BLaER1 treated with 17β-estradiol and CSF1 and Interleukin-3, amounts not matched to agents 10 nM and 100 nM (cell line): ENCODE results near the gene PMS2.
"Not testable (repeated sequence)": the region's sequence is repeated elsewhere in the genome, so short reads cannot be mapped to it uniquely, and the experiment has no call there.

Experiments used
- H3K27ac ChIP-seq, 11 experiments: shearing (Covaris generic); formaldehyde crosslinking; 2 replicates each; pipeline ENCODE4 v1.8.1; 2022
- H3K27me3 ChIP-seq, 11 experiments: shearing (Covaris generic); formaldehyde crosslinking; 2 replicates each; pipeline ENCODE4 v1.8.1; 2022
- H3K36me3 ChIP-seq, 11 experiments: shearing (Covaris generic); formaldehyde crosslinking; 2 replicates each; pipeline ENCODE4 v1.8.1; 2022
- H3K4me1 ChIP-seq, 10 experiments: shearing (Covaris generic); formaldehyde crosslinking; 2 replicates each; pipeline ENCODE4 v1.8.1; 2022
- H3K4me2 ChIP-seq, 11 experiments: shearing (Covaris generic); formaldehyde crosslinking; 2 replicates each; pipeline ENCODE4 v1.8.1; 2022
- H3K4me3 ChIP-seq, 10 experiments: shearing (Covaris generic); formaldehyde crosslinking; 2 replicates each; pipeline ENCODE4 v1.8.1; 2022
- H3K9ac ChIP-seq, 11 experiments: shearing (Covaris generic); formaldehyde crosslinking; 2 replicates each; pipeline ENCODE4 v1.8.1; 2022
- H3K9me3 ChIP-seq, 11 experiments: shearing (Covaris generic); formaldehyde crosslinking; replicated peaks in 1 of 11; 2 replicates each; pipeline ENCODE4 v1.8.1; 2022
- H4K20me1 ChIP-seq, 11 experiments: shearing (Covaris generic); formaldehyde crosslinking; 2 replicates each; pipeline ENCODE4 v1.8.1; 2022
- Cebpa-rat ChIP-seq, 11 experiments: shearing (Covaris generic); IDR thresholded peaks; 2 replicates each; pipeline ENCODE4 v1.8.1; 2022

Gene PMS2, protein sequence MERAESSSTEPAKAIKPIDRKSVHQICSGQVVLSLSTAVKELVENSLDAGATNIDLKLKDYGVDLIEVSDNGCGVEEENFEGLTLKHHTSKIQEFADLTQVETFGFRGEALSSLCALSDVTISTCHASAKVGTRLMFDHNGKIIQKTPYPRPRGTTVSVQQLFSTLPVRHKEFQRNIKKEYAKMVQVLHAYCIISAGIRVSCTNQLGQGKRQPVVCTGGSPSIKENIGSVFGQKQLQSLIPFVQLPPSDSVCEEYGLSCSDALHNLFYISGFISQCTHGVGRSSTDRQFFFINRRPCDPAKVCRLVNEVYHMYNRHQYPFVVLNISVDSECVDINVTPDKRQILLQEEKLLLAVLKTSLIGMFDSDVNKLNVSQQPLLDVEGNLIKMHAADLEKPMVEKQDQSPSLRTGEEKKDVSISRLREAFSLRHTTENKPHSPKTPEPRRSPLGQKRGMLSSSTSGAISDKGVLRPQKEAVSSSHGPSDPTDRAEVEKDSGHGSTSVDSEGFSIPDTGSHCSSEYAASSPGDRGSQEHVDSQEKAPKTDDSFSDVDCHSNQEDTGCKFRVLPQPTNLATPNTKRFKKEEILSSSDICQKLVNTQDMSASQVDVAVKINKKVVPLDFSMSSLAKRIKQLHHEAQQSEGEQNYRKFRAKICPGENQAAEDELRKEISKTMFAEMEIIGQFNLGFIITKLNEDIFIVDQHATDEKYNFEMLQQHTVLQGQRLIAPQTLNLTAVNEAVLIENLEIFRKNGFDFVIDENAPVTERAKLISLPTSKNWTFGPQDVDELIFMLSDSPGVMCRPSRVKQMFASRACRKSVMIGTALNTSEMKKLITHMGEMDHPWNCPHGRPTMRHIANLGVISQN

DNA sequence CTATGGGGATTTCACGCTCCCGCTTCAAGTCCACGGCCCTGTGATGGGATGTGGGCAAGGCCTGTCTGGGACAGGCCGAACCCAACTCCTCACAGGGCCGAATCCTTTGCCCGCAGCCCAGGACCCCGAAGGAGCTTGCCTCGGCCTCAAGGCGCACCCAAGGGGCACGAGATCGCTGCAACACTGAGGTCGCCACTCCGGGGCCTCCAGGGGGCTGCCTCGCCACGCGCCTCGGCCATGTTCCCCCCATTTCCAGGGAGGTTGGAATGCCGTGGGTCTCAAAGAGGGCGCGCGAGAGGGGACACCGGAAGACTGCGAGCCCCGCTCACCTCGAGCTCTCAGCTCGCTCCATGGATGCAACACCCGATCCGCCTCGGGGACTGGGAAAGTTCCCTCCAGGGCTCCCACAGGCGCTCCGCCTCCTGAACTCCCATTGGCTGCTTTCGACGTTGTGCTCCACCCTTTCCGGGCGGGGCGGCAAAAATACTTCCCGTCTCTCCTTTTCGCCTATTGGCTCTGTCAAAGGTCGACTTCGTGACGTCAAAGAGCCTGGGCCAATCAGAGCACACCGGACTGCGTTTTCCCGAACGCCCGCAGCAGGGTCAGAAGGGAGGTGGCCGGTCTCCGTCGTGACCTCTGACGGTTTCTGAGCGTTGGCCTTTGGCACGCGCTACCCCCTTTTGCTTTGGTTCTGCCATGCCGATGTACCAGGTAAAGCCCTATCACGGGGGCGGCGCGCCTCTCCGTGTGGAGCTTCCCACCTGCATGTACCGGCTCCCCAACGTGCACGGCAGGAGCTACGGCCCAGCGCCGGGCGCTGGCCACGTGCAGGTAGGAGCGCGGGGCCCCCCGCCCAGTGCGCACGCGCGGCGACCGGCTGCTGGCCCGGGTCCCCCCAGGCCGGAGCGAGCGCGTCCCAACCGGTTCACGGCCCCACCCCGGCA lies at the start of gene PMS2, which contains the start of gene AIMP2:
TSS of gene PMS2 (minus strand) at position 382 of the 944 bp plus-strand sequence. CDS start at position 352, 30 bp downstream.
TSS of gene AIMP2 (plus strand) at position 605 of the 944 bp plus-strand sequence. CDS start at position 697, 92 bp downstream.
- peak within 1 kb of the TSS; percentile 73 to 94 (median 82) for H3K4me3 ChIP-seq
- H3K36me3 ChIP-seq, result peaks cover 13 to 54% (median 41%) of the 10 kb centered on the region in 11 experiments
- H3K27ac ChIP-seq, result peak within 1 kb of the TSS; percentile 69 to 94 (median 88)
- TF ChIP-seq Cebpa-rat (IDR thresholded peaks at IDR 0.05), result no peak
- H4K20me1 ChIP-seq, result peaks cover 0 to 35% (median 7%) of the 10 kb centered on the region in 11 experiments; a peak in 9 of 22 replicates
- H3K4me1 ChIP-seq, result peaks cover 26 to 49% (median 38%) of the 10 kb centered on the region in 10 experiments
- H3K27me3 ChIP-seq, result no peaks in the 10 kb centered on the region
- H3K9ac ChIP-seq, result peak within 1 kb of the TSS; percentile 85 to 95 (median 90)
- H3K9me3 ChIP-seq, result no peaks in the 10 kb centered on the region
- H3K4me2 ChIP-seq, result peak within 1 kb of the TSS; percentile 83 to 97 (median 92)

GRCh38 chr7:6057316-6058129 lies 48.7 kb upstream of the PMS2 start:
- peak overlapping the region; percentile 74 to 95 (median 88) for H3K4me2 ChIP-seq
- H3K27me3 ChIP-seq, result no peaks in the 10 kb centered on the region
- H3K9me3 ChIP-seq, result no peaks in the 10 kb centered on the region
- peak overlapping the region in 9 of 11 experiments; percentile 83 to 92 (median 88); a peak in 13 of 22 replicates for H3K27ac ChIP-seq
- H3K36me3 ChIP-seq, result peaks cover 27 to 37% (median 31%) of the 10 kb centered on the region in 11 experiments
- H3K4me1 ChIP-seq, result peaks cover 16 to 21% (median 18%) of the 10 kb centered on the region in 10 experiments
- peak overlapping the region; percentile 82 to 96 (median 91) for H3K9ac ChIP-seq
- H4K20me1 ChIP-seq, result peaks cover 5 to 45% (median 34%) of the 10 kb centered on the region in 11 experiments; a peak in 17 of 22 replicates
- H3K4me3 ChIP-seq, result peak overlapping the region; percentile 77 to 97 (median 86)
- TF ChIP-seq Cebpa-rat (IDR thresholded peaks at IDR 0.05), result no peak

DNA sequence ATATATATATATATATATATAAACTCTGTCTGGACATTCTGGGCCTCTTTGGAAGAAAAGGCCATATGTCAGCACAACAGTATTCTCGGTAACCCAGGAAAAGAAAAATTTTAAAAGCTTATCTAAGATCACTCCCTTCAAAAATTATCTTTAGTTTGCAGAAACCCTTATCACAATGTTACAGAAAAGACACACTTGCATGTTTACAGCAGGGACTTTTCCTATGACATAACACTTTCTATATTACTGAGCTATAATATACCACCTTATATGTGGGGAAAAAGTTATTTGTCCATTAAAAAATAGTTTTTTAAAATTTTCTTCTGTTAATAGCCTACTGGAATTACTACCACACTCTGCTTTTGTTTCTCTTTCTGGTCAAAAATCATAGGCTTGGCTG lies 47.8 kb upstream of the PMS2 start:
- H3K9me3 ChIP-seq, result no peaks in the 10 kb centered on the region
- peaks cover 35 to 45% (median 40%) of the 10 kb centered on the region in 11 experiments for H3K36me3 ChIP-seq
- no peaks in the 10 kb centered on the region for H3K27me3 ChIP-seq
- TF ChIP-seq Cebpa-rat (IDR thresholded peaks at IDR 0.05), result no peak
- H3K9ac ChIP-seq, result peak overlapping the region in 6 of 11 experiments; percentile 39 to 94 (median 90); a peak in 7 of 22 replicates
- peaks cover 16 to 21% (median 18%) of the 10 kb centered on the region in 10 experiments for H3K4me1 ChIP-seq
- peaks cover 5 to 46% (median 34%) of the 10 kb centered on the region in 11 experiments; a peak in 17 of 22 replicates for H4K20me1 ChIP-seq
- peak overlapping the region in 1 of 10 experiments; percentile 86; a peak in 1 of 20 replicates for H3K4me3 ChIP-seq
- no peak overlapping the region for H3K27ac ChIP-seq
- peak overlapping the region; percentile 74 to 95 (median 88); a peak in 21 of 22 replicates for H3K4me2 ChIP-seq

GRCh38 chr7:6051185-6051584 lies 42.3 kb upstream of the PMS2 start:
- Histone ChIP-seq H3K36me3 (peaks cover 80 to 99% (median 92%) of the 10 kb centered on the region in 11 experiments), H3K9ac (peak overlapping the region in 1 of 11 experiments; percentile 0; a peak in 1 of 22 replicates), H4K20me1 (peaks cover 5 to 40% (median 17%) of the 10 kb centered on the region in 11 experiments; a peak in 17 of 22 replicates)
- H3K27ac ChIP-seq, H3K4me1 ChIP-seq, H3K4me3 ChIP-seq, H3K27me3 ChIP-seq, H3K9me3 ChIP-seq, H3K4me2 ChIP-seq: not testable (repeated sequence)

- Histone ChIP-seq H3K9me3 (no peaks in the 10 kb centered on the region), H3K9ac (no peak overlapping the region), H3K4me2 (no peak overlapping the region), H3K27ac (no peak overlapping the region), H3K36me3 (peaks cover 89 to 100% (median 98%) of the 10 kb centered on the region in 11 experiments), H3K27me3 (no peaks in the 10 kb centered on the region), H3K4me3 (no peak overlapping the region), H4K20me1 (peaks cover under 1 to 26% (median 6%) of the 10 kb centered on the region in 11 experiments; a peak in 16 of 22 replicates), H3K4me1 (0 out of 20 replicates have a peak, but pooled peaks cover 0 to 7% (median 0%) of the 10 kb centered on the region in 10 experiments)
- no peak for TF ChIP-seq Cebpa-rat (IDR thresholded peaks at IDR 0.05)
These were observed 40.9 kb upstream of the PMS2 start for GRCh38 chr7:6049780-6050179.

DNA sequence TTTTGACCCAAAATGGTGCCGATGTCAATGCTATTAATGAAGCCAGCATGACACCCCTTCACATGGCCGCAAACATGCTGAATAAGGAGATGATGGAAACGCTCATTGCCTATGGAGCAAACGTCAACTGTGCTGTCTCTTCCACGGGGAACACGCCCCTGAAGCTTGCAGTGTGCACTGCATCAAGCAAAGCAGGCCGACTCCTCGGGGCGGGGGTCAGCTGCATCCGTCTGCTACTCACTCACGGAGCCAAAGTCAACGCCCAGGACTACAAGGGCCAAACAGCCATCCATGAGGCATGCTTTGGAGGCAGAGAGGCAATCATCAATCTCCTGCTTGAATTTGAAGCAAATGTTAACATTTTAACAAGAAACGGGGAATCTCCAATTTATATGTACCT lies 26.8 kb upstream of the PMS2 start:
- no peak overlapping the region for H3K9ac ChIP-seq
- H3K36me3 ChIP-seq, result peaks cover 94 to 100% (median 100%) of the 10 kb centered on the region in 11 experiments
- H3K4me2 ChIP-seq, result no peak overlapping the region
- H3K4me3 ChIP-seq, result no peak overlapping the region
- H3K9me3 ChIP-seq, result no peaks in the 10 kb centered on the region
- no peak overlapping the region for H3K27ac ChIP-seq
- peaks cover 0 to 39% (median 3%) of the 10 kb centered on the region in 11 experiments; a peak in 9 of 22 replicates for H4K20me1 ChIP-seq
- TF ChIP-seq Cebpa-rat (IDR thresholded peaks at IDR 0.05), result no peak
- no peaks in the 10 kb centered on the region for H3K4me1 ChIP-seq
- no peaks in the 10 kb centered on the region for H3K27me3 ChIP-seq

DNA sequence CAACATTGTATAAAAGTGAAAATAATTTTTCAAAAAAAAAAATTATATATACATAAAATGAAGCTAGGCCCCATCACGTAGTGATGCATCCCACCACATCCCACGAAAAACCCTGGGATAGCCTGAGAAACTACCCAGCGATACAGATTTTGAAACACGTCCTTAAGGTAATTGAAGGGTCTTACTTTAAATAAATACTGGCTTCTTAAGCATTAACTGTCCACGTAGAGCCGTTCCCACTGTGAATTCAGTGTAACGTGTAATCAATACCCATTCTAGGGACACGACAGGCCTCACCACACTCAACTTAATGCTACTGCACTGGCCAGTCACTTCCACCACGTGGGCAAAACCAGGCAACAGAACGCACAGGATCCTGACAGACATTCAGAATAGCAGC lies 26.3 kb upstream of the PMS2 start:
- no peaks in the 10 kb centered on the region for H3K9me3 ChIP-seq
- no peaks in the 10 kb centered on the region for H3K4me1 ChIP-seq
- no peak overlapping the region for H3K27ac ChIP-seq
- no peak overlapping the region for H3K9ac ChIP-seq
- no peak overlapping the region for H3K4me2 ChIP-seq
- no peaks in the 10 kb centered on the region for H3K27me3 ChIP-seq
- peaks cover 94 to 100% (median 100%) of the 10 kb centered on the region in 11 experiments for H3K36me3 ChIP-seq
- TF ChIP-seq Cebpa-rat (IDR thresholded peaks at IDR 0.05), result no peak
- no peak overlapping the region for H3K4me3 ChIP-seq
- peaks cover 0 to 45% (median 0%) of the 10 kb centered on the region in 11 experiments; a peak in 9 of 22 replicates for H4K20me1 ChIP-seq
